HUES48 (cell line): Measurements from ENCODE around the gene KRT6B.
"Not testable (repeated sequence)": the region's sequence is repeated elsewhere in the genome, so short reads cannot be mapped to it uniquely, and the experiment has no call there.

Experiments
- H3K27ac ChIP-seq: one replicate; pipeline ENCODE4 v1.7.0; 2013; ENCODE audit warnings: low read depth, low read length, inconsistent platforms
- H3K27me3 ChIP-seq: 2 replicates; pipeline ENCODE4 v1.6.1; 2013; ENCODE audit warnings: mild to moderate bottlenecking, low read length; ENCODE audit not compliant: control insufficient read depth, insufficient read depth
- H3K36me3 ChIP-seq: 2 replicates; pipeline ENCODE4 v1.6.1; 2013; ENCODE audit warnings: low read length; ENCODE audit not compliant: control insufficient read depth, insufficient read depth
- H3K4me1 ChIP-seq: 2 replicates; pipeline ENCODE4 v1.6.1; 2013; ENCODE audit warnings: mild to moderate bottlenecking, low read length; ENCODE audit not compliant: control insufficient read depth, insufficient read depth
- H3K4me3 ChIP-seq: 2 replicates; pipeline ENCODE4 v1.5.1; 2013; ENCODE audit warnings: mild to moderate bottlenecking, low read depth, low read length
- H3K9ac ChIP-seq: 2 replicates; pipeline ENCODE4 v1.6.1; 2013; ENCODE audit warnings: mild to moderate bottlenecking, low read depth, low read length, moderate library complexity
- H3K9me3 ChIP-seq: 2 replicates; pipeline ENCODE4 v1.6.1; 2013; ENCODE audit warnings: low read length; ENCODE audit not compliant: control insufficient read depth, insufficient read depth

The KRT6B gene

GRCh38 chr12:52493172-52493571, 41.2 kb upstream of the KRT6B start, which contains the start of gene KRT6A:
Gene KRT6A (minus strand): TSS chr12:52493257. CDS start chr12:52493188, 69 bp downstream.
- Histone ChIP-seq H3K27ac (no peak within 1 kb of the TSS), H3K9me3 (0 out of 2 replicates have a peak, but pooled peaks cover 2% of the 10 kb centered on the region), H3K9ac (no peak within 1 kb of the TSS), H3K36me3 (no peaks in the 10 kb centered on the region), H3K27me3 (no peaks in the 10 kb centered on the region), H3K4me3 (no peak within 1 kb of the TSS), H3K4me1 (peaks cover 19% of the 10 kb centered on the region)

- H3K4me3 ChIP-seq = not testable (repeated sequence)
These were observed 40.5 kb upstream of the KRT6B start for GRCh38 chr12:52492405-52492804.

GRCh38 chr12:52491495-52491894, 39.5 kb upstream of the KRT6B start:
- not testable (repeated sequence) for H3K27ac ChIP-seq, H3K27me3 ChIP-seq, H3K36me3 ChIP-seq, H3K9ac ChIP-seq, H3K9me3 ChIP-seq, H3K4me3 ChIP-seq
- H3K4me1 ChIP-seq = peaks cover 14% of the 10 kb centered on the region

More at GRCh38 chr12:52492405-52492804, 40.5 kb upstream of the KRT6B start:
- not testable (repeated sequence) for H3K27ac ChIP-seq, H3K9ac ChIP-seq, H3K9me3 ChIP-seq, H3K36me3 ChIP-seq, H3K27me3 ChIP-seq
- H3K4me1 ChIP-seq = peaks cover 19% of the 10 kb centered on the region

DNA sequence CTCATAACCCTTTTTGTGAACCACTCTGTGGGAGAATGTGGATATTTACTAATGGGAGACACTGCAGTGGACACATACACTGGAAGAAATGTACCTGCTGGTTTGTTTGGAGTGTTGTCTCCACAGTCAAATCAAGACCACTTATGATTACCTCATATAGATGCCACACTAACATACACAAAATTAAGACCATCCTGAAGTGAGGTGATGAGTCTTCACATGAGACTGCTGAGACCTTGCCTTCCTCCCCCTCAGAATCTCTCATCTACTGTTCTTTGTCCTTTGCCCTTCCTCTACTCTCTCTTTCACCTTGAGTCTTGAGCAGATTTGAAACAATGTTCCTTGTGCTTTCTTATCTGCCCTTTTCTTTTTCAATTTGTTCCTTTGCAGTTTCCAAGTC, 36.8 kb upstream of the KRT6B start:
- 0 out of 2 replicates have a peak, but pooled peaks cover 5% of the 10 kb centered on the region for H3K9me3 ChIP-seq
- no peaks in the 10 kb centered on the region for H3K4me1 ChIP-seq
- H3K27me3 ChIP-seq = no peaks in the 10 kb centered on the region
- no peak overlapping the region for H3K4me3 ChIP-seq
- H3K27ac ChIP-seq = no peak overlapping the region
- no peaks in the 10 kb centered on the region for H3K36me3 ChIP-seq
- H3K9ac ChIP-seq = no peak overlapping the region

- not testable (repeated sequence) for H3K4me3 ChIP-seq, H3K27me3 ChIP-seq, H3K27ac ChIP-seq, H3K4me1 ChIP-seq, H3K9me3 ChIP-seq, H3K36me3 ChIP-seq, H3K9ac ChIP-seq
These were observed 35.9 kb upstream of the KRT6B start for GRCh38 chr12:52487744-52488443.

- no peaks in the 10 kb centered on the region for H3K36me3 ChIP-seq
- 0 out of 2 replicates have a peak, but pooled peaks cover 5% of the 10 kb centered on the region for H3K9me3 ChIP-seq
- H3K27ac ChIP-seq = no peak overlapping the region
- no peaks in the 10 kb centered on the region for H3K27me3 ChIP-seq
- H3K4me1 ChIP-seq = no peaks in the 10 kb centered on the region
- H3K9ac ChIP-seq = no peak overlapping the region
- H3K4me3 ChIP-seq = no peak overlapping the region
These were observed 35.3 kb upstream of the KRT6B start for GRCh38 chr12:52487211-52487610.

GRCh38 chr12:52486166-52487105, 34.5 kb upstream of the KRT6B start:
- no peak overlapping the region for H3K9ac ChIP-seq
- no peaks in the 10 kb centered on the region for H3K27me3 ChIP-seq
- H3K27ac ChIP-seq = no peak overlapping the region
- 0 out of 2 replicates have a peak, but pooled peaks cover 5% of the 10 kb centered on the region for H3K9me3 ChIP-seq
- no peaks in the 10 kb centered on the region for H3K36me3 ChIP-seq
- no peak overlapping the region for H3K4me3 ChIP-seq
- H3K4me1 ChIP-seq = no peaks in the 10 kb centered on the region

DNA sequence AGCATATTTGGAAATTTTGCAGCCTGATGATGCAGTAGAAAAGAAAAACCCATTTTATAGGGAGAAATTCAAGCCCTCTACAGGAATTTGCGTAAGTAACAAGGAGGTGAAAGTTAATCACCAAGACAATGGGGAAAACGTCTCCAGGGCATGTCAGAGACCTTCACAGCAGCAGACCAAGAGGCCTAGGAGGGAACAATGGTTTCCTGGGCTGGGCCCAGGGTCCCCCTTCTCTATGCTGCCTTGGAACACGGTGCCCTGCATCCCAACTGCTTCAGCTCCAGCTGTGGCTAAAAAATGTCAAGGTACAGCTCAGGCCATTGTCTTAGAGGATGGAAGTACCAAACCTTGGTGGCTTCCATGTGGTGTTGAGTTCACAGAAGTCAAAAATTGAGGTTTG, 28.1 kb upstream of the KRT6B start:
- Histone ChIP-seq H3K9ac (no peak overlapping the region), H3K4me1 (no peaks in the 10 kb centered on the region), H3K36me3 (no peaks in the 10 kb centered on the region), H3K9me3 (peaks cover 15% of the 10 kb centered on the region; the same call in 1 of the 2 replicates), H3K27ac (no peak overlapping the region), H3K27me3 (no peaks in the 10 kb centered on the region), H3K4me3 (no peak overlapping the region)

DNA sequence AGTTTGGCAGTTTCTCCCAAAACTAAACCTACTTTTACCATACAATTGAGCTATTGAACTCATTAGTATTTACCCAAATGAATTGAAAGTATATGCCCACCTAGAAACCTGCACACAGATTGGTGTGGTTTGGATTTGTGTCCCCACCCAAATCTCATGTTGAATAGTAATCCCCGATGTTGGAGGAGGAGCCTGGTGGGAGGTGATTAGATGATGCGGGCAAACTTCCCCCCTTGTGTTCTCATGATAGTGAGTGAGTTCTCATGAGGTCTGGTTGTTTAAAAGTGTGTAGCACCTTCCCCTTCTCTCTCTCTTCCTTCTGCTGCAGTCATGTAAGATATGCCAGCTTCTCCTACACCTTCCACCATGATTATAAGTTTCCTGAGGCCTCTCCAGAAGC, 25.7 kb upstream of the KRT6B start:
- peaks cover 14% of the 10 kb centered on the region; the same call in 1 of the 2 replicates for H3K9me3 ChIP-seq
- no peaks in the 10 kb centered on the region for H3K4me1 ChIP-seq
- no peak overlapping the region for H3K9ac ChIP-seq

DNA sequence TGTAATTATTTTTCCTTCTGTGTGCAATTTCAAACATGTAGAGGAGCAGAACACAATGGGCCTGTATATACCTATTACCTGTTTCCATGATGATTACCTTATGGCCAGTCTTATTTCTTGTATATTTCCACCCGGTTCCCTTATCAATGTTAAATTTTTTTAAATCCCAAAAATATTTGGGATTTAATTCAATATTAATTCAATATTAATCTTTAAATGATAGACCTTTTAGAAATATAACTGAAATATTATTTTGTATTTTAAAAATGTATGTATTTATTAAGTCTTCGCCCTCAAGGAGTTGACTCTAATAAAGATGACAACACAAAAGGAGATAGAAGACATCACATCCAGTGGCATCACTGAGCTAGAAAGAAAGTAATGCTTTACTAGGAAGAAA, 22.3 kb upstream of the KRT6B start:
- H3K9me3 ChIP-seq = peaks cover 16% of the 10 kb centered on the region; the same call in 1 of the 2 replicates
- no peaks in the 10 kb centered on the region for H3K36me3 ChIP-seq
- H3K4me1 ChIP-seq = no peaks in the 10 kb centered on the region
- H3K27ac ChIP-seq = no peak overlapping the region
- no peak overlapping the region for H3K4me3 ChIP-seq
- H3K9ac ChIP-seq = no peak overlapping the region
- no peaks in the 10 kb centered on the region for H3K27me3 ChIP-seq

More for the DNA sequence above, 25.7 kb upstream of the KRT6B start:
- H3K4me3 ChIP-seq = no peak overlapping the region
- H3K27ac ChIP-seq = no peak overlapping the region
- H3K27me3 ChIP-seq = no peaks in the 10 kb centered on the region
- H3K36me3 ChIP-seq = no peaks in the 10 kb centered on the region

GRCh38 chr12:52473768-52474167, 21.8 kb upstream of the KRT6B start, which contains the start of gene KRT6C:
Gene KRT6C (minus strand): TSS chr12:52473805. CDS start chr12:52473737, 68 bp downstream.
- H3K4me1 ChIP-seq = no peaks in the 10 kb centered on the region
- no peak within 1 kb of the TSS for H3K27ac ChIP-seq
- H3K27me3 ChIP-seq = no peaks in the 10 kb centered on the region
- H3K9me3 ChIP-seq = peaks cover 12% of the 10 kb centered on the region; the same call in 1 of the 2 replicates
- H3K9ac ChIP-seq = no peak within 1 kb of the TSS
- H3K36me3 ChIP-seq = no peaks in the 10 kb centered on the region
- H3K4me3 ChIP-seq = no peak within 1 kb of the TSS
